NCI-H510A (cell line): ENCODE data around the gene CSF2RB.

Source experiments
- DNase-seq: peaks from one replicate; lab custom pipeline; 2025; lab: John Stamatoyannopoulos, UW

Gene CSF2RB

DNA sequence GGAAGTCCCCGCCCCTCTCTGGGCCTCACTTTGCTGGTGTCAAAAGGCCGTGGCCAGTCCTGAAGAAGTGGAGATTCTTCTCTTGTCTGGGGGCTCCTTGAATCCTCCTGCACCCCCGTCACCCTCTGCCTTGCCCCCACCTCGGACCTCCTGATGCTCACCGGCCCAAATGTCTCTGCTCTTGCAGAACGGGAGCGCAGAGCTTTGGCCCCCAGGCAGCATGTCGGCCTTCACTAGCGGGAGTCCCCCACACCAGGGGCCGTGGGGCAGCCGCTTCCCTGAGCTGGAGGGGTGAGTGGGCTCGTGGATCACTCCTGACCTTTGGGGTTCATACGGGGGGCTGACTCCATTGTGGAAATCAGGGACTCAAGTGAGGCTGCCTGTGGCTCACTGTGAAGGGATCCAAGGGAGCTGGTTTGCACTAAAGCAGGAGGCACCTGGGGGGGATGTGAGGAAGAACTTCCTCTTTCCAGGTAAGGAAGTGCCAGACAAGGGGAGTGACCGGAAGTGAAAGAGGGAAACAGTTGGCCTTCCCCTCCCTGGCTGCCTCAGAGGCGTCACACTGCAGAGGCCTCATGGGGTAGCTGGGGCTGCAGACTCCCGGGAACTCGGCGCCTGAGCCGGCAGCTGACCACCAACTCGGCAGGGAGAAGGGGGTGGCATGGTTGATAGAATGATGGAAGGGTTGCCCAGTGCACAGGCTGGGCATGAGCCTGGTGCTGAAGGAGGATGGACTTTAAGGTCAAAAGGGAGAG is 23.1 kb downstream of the CSF2RB start:
- no peak for DNase-seq

DNA sequence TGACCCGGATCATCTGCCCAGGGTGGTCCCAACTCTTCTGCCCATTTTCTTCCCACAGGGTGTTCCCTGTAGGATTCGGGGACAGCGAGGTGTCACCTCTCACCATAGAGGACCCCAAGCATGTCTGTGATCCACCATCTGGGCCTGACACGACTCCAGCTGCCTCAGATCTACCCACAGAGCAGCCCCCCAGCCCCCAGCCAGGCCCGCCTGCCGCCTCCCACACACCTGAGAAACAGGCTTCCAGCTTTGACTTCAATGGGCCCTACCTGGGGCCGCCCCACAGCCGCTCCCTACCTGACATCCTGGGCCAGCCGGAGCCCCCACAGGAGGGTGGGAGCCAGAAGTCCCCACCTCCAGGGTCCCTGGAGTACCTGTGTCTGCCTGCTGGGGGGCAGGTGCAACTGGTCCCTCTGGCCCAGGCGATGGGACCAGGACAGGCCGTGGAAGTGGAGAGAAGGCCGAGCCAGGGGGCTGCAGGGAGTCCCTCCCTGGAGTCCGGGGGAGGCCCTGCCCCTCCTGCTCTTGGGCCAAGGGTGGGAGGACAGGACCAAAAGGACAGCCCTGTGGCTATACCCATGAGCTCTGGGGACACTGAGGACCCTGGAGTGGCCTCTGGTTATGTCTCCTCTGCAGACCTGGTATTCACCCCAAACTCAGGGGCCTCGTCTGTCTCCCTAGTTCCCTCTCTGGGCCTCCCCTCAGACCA is 24.0 kb downstream of the CSF2RB start:
- no peak for DNase-seq

- no peak for DNase-seq
Observed at GRCh38 chr22:36938028-36938425, 24.6 kb downstream of the CSF2RB start.

GRCh38 chr22:36938886-36939285 is 25.5 kb downstream of the CSF2RB start:
- no peak for DNase-seq

- no peak for DNase-seq
Observed at GRCh38 chr22:36940676-36941075, 27.2 kb downstream of the CSF2RB start.

- DNase-seq: no peak
Observed at GRCh38 chr22:36942556-36942955, 29.1 kb downstream of the CSF2RB start.

GRCh38 chr22:36946421-36947158 is 33.2 kb downstream of the CSF2RB start:
- no peak for DNase-seq

- no peak for DNase-seq
Observed at GRCh38 chr22:36948273-36949225, 35.1 kb downstream of the CSF2RB start.

GRCh38 chr22:36950797-36951590 is 37.6 kb downstream of the CSF2RB start:
- no peak for DNase-seq

- DNase-seq: no peak
Observed at GRCh38 chr22:36951746-36952145, 38.3 kb downstream of the CSF2RB start.

- no peak for DNase-seq
Observed at GRCh38 chr22:36953239-36954080, 40.0 kb downstream of the CSF2RB start.

GRCh38 chr22:36954251-36955014 is 41.0 kb downstream of the CSF2RB start:
- no peak for DNase-seq

GRCh38 chr22:36955691-36956090 is 42.3 kb downstream of the CSF2RB start:
- no peak for DNase-seq

DNA sequence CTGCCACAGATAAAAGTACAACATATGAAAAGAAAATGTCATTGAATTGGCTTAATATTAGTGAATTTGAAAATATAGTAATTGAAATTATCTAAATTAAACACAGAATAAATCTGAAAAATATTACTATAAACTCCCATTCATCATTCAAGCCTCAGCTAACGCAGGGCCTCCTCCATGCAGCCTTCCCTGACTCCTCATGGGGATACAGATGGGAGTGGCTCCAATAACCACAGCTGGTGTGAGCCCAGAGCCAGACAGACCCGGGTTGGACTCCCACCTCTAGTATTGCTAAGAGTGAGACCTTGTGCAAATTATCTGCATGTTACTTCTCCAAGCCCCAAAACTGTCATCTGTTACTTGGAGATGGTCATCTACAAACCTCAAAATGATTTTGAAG is 44.9 kb downstream of the CSF2RB start:
- no peak for DNase-seq

DNA sequence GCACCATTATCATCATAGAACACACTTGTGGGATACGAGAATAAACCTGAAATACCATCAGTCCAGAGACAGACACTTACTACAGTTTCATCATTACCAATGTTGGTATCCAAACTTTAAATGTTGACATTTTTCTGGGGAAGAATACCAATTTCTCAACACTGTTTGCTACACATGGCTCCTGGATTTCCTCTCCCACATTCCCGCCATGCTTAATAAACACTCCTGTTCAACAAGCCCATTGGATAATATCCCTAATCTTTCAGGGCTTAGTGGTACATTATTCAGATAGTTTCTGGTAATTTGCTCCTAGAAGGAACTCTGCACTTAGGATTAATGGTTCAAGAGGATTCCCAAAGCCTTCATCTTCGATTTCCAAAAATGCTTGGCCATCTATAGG is 48.2 kb downstream of the CSF2RB start:
- no peak for DNase-seq

DNA sequence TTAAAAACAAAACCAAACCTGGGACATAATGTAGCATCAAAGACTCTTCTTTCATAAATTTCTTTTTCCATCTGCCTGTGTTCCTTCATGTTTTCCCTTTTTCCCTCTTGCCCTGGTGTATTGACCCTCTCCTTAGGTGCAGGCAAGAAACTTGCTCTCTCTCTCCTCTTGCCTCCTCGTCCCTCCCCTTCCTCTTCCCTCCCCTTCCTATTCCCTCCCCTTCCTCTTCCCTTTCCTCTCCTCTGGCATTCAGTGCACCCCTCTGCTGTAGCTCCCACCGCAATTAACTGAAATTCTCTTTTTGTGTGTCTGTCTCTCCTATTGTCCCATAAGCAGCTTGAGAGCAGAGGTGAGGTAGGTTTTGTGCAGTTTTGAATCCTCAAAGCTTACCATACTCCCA is 49.9 kb downstream of the CSF2RB start:
- DNase-seq: no peak

DNA sequence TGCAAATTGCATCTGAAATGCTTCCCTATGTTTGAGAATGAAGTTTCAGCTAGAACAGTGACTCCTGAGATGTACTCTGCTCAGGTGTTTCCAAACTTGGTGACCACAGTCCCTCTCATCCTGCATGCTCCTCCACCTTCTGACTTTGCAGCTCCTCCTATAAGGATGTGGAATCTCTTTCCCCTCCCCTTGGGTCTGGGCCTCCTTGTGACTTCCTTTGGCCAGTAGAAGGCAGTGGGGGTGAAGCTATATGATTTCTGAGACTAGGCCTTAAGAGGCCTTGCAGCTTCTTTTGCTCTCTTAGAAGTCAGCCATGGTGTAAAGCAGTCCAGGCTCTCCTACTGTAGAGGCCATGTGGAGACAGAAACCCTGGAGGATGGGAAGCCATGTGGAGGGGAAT is 50.7 kb downstream of the CSF2RB start:
- no peak for DNase-seq

- no peak for DNase-seq
Observed at GRCh38 chr22:36965696-36966095, 52.3 kb downstream of the CSF2RB start.

DNA sequence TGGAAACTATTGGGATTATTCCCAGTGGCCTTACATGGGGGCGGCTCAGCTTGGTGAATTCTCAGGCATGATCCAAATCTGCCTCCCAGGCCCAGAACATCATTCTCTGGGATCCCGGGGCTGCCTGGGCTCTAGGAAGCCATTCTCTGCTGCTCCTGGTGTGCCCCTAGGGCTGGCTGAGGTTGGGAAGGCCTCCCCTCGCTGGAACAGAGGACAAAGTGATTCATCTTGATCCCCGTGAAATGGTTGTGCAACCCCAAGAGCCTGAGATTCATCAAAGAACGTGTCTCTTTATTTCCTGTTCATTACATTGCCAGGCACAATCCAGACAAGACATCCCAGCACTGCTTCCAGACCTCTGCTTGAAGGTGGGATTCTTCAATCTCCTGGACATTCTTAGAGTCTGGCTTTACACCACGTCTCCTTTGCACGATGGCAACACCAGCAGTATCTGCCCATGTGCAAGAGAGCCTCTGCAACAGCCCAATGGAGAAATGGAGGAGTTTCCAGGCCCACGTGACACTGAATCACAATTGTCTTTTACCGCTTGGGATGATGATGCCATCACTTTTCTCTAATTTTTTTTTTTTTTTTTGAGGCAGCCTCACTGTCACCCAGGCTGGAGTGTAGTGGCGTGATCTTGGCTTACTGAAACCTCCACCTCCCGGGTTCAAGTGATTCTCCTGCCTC is 53.6 kb downstream of the CSF2RB start:
- no peak for DNase-seq
